GM19452 (cell line): ENCODE measurements around the gene SIVA1.

Experiments used
- ATAC-seq: cut with Tn5 transposase; IDR thresholded peaks from one replicate; pipeline ENCODE4 v1.9.1; 2021; ENCODE audit not compliant: unreplicated experiment

SIVA1 gene

GRCh38 chr14:104734601-104734990 lies 18.4 kb upstream of the SIVA1 start:
- ATAC-seq: no peak

- ATAC-seq: no peak
Measured at GRCh38 chr14:104734991-104735779, 17.8 kb upstream of the SIVA1 start.

GRCh38 chr14:104735830-104736642 lies 16.9 kb upstream of the SIVA1 start:
- no peak for ATAC-seq

- ATAC-seq: no peak
Measured at GRCh38 chr14:104738375-104739019, 14.4 kb upstream of the SIVA1 start.

GRCh38 chr14:104739026-104739425 lies 13.9 kb upstream of the SIVA1 start:
- no peak for ATAC-seq

GRCh38 chr14:104739546-104740516 lies 13.1 kb upstream of the SIVA1 start:
- no peak for ATAC-seq

GRCh38 chr14:104741108-104741802 lies 11.7 kb upstream of the SIVA1 start:
- no peak for ATAC-seq

- no peak for ATAC-seq
Measured at GRCh38 chr14:104741803-104742251, 11.1 kb upstream of the SIVA1 start.

- no peak for ATAC-seq
Measured at GRCh38 chr14:104742586-104743455, 10.1 kb upstream of the SIVA1 start.

- no peak for ATAC-seq
Measured at GRCh38 chr14:104743461-104744380, 9.2 kb upstream of the SIVA1 start.

- no peak for ATAC-seq
Measured at GRCh38 chr14:104744484-104744883, 8.5 kb upstream of the SIVA1 start.

- ATAC-seq: no peak
Measured at GRCh38 chr14:104745431-104745830, 7.5 kb upstream of the SIVA1 start.

- no peak for ATAC-seq
Measured at GRCh38 chr14:104746071-104746545, 6.8 kb upstream of the SIVA1 start.

GRCh38 chr14:104746934-104747481 lies 5.9 kb upstream of the SIVA1 start:
- no peak for ATAC-seq

GRCh38 chr14:104747876-104748275 lies 5.1 kb upstream of the SIVA1 start:
- no peak for ATAC-seq

GRCh38 chr14:104749111-104749649 lies 3.8 kb upstream of the SIVA1 start:
- ATAC-seq: no peak
